Nephron (organoid): ENCODE data around the gene PRR5L.
A peak's percentile ranks its signal among the peaks of the same experiment; 100 is the strongest.

Source experiments
- H3K27ac Mint-ChIP-seq, 3 experiments: 2 replicates each; pipeline ENCODE4 v1.8.0; 2020; ENCODE audit warnings: mixed read lengths in 3 of 3, mild to moderate bottlenecking in 2 of 3, moderate library complexity in 1 of 3
- H3K27me3 Mint-ChIP-seq: 2 replicates; pipeline ENCODE4 v1.8.0; 2021; ENCODE audit warnings: low read depth, mild to moderate bottlenecking, moderate library complexity, mixed read lengths
- H3K36me3 Mint-ChIP-seq: 2 replicates; pipeline ENCODE4 v1.8.0; 2020; ENCODE audit warnings: low read depth, mixed read lengths
- H3K4me1 Mint-ChIP-seq: 2 replicates; pipeline ENCODE4 v1.8.0; 2020; ENCODE audit warnings: mixed read lengths
- H3K4me3 Mint-ChIP-seq, 3 experiments: 2 replicates each; pipeline ENCODE4 v1.8.0; 2020; ENCODE audit warnings: mild to moderate bottlenecking in 3 of 3, mixed read lengths in 3 of 3, moderate library complexity in 2 of 3
- H3K9me3 Mint-ChIP-seq: 2 replicates; pipeline ENCODE4 v1.8.0; 2020; ENCODE audit warnings: mixed read lengths
- CTCF ChIP-seq, 3 experiments: fragments of 200-600 bp; sonication (generic); IDR thresholded peaks; one replicate each; pipeline ENCODE4 v1.5.0; 2021; ENCODE audit warnings: antibody characterized with exemption in 3 of 3; ENCODE audit not compliant: unreplicated experiment in 3 of 3

PRR5L gene

GRCh38 chr11:36295926-36296325 lies at the start of gene PRR5L:
Gene PRR5L (plus strand): TSS chr11:36296288. CDS start chr11:36401122, 104,834 bp downstream.
- H3K4me3 Mint-ChIP-seq = no peak within 1 kb of the TSS
- no peaks in the 10 kb centered on the region for H3K36me3 Mint-ChIP-seq
- H3K9me3 Mint-ChIP-seq = no peaks in the 10 kb centered on the region
- H3K4me1 Mint-ChIP-seq = peaks cover 10% of the 10 kb centered on the region
- no peak within 1 kb of the TSS for H3K27ac Mint-ChIP-seq
- peaks cover 6% of the 10 kb centered on the region for H3K27me3 Mint-ChIP-seq
- TF ChIP-seq CTCF (IDR thresholded peaks at IDR 0.05; ENCODE audit: unreplicated experiment in 3 of 3) = no peak

- H3K4me1 Mint-ChIP-seq = peaks cover 9% of the 10 kb centered on the region
- H3K36me3 Mint-ChIP-seq = no peaks in the 10 kb centered on the region
Observed at GRCh38 chr11:36247493-36247892, 48.6 kb upstream of the PRR5L start.

GRCh38 chr11:36248436-36248835 lies 47.7 kb upstream of the PRR5L start:
- H3K4me1 Mint-ChIP-seq = peaks cover 16% of the 10 kb centered on the region
- peak overlapping the region; percentile 48 to 82 (median 59) for H3K27ac Mint-ChIP-seq
- no peak for TF ChIP-seq CTCF (IDR thresholded peaks at IDR 0.05; ENCODE audit: unreplicated experiment in 3 of 3)
- no peak overlapping the region for H3K4me3 Mint-ChIP-seq
- peaks cover 9% of the 10 kb centered on the region for H3K27me3 Mint-ChIP-seq
- peaks cover 17% of the 10 kb centered on the region for H3K9me3 Mint-ChIP-seq
- H3K36me3 Mint-ChIP-seq = no peaks in the 10 kb centered on the region

More at GRCh38 chr11:36247493-36247892, 48.6 kb upstream of the PRR5L start:
- no peak overlapping the region for H3K27ac Mint-ChIP-seq
- no peak for TF ChIP-seq CTCF (IDR thresholded peaks at IDR 0.05; ENCODE audit: unreplicated experiment in 3 of 3)
- peaks cover 11% of the 10 kb centered on the region for H3K27me3 Mint-ChIP-seq
- peaks cover 17% of the 10 kb centered on the region for H3K9me3 Mint-ChIP-seq
- no peak overlapping the region for H3K4me3 Mint-ChIP-seq

- H3K27me3 Mint-ChIP-seq = peaks cover 7% of the 10 kb centered on the region
- H3K27ac Mint-ChIP-seq = peak overlapping the region; percentile 48 to 82 (median 59)
- H3K9me3 Mint-ChIP-seq = peaks cover 17% of the 10 kb centered on the region
- H3K4me3 Mint-ChIP-seq = no peak overlapping the region
- TF ChIP-seq CTCF (IDR thresholded peaks at IDR 0.05; ENCODE audit: unreplicated experiment in 3 of 3) = no peak
- H3K36me3 Mint-ChIP-seq = no peaks in the 10 kb centered on the region
- peaks cover 19% of the 10 kb centered on the region for H3K4me1 Mint-ChIP-seq
Observed at GRCh38 chr11:36249246-36249645, 46.8 kb upstream of the PRR5L start.

GRCh38 chr11:36251823-36252222 lies 44.3 kb upstream of the PRR5L start:
- Mint-ChIP-seq H3K4me1 (peaks cover 21% of the 10 kb centered on the region), H3K4me3 (no peak overlapping the region), H3K36me3 (no peaks in the 10 kb centered on the region), H3K27me3 (peaks cover 7% of the 10 kb centered on the region), H3K27ac (no peak overlapping the region), H3K9me3 (peaks cover 17% of the 10 kb centered on the region)
- no peak for TF ChIP-seq CTCF (IDR thresholded peaks at IDR 0.05; ENCODE audit: unreplicated experiment in 3 of 3)

GRCh38 chr11:36253238-36253637 lies 42.9 kb upstream of the PRR5L start:
- Mint-ChIP-seq H3K4me1 (peaks cover 35% of the 10 kb centered on the region), H3K27me3 (peaks cover 12% of the 10 kb centered on the region), H3K4me3 (no peak overlapping the region), H3K36me3 (no peaks in the 10 kb centered on the region), H3K9me3 (peaks cover 17% of the 10 kb centered on the region), H3K27ac (peak overlapping the region in 2 of 3 experiments; percentile 14 to 25)
- TF ChIP-seq CTCF (IDR thresholded peaks at IDR 0.05; ENCODE audit: unreplicated experiment in 3 of 3) = no peak
